Measurements from ENCODE around the gene CBX4.

Gene CBX4

GRCh38 chr17:79852748-79853147, 13.5 kb upstream of the CBX4 start:
- Mint-ChIP-seq H3K36me3 (no peaks in the 10 kb centered on the region), H3K27me3 (peaks cover 74% of the 10 kb centered on the region), H3K4me1 (peaks cover 13% of the 10 kb centered on the region), H3K9me3 (no peaks in the 10 kb centered on the region), H3K27ac (peak overlapping the region; percentile 2), H3K4me3 (peak overlapping the region; percentile 52)
- no peak for DNase-seq
- CTCF ChIA-PET: interaction anchor here (1.2 kb wide), 1 partner anchor 44 kb away, joined by 4 read pairs; no protein-coding TSS in a partner anchor

GRCh38 chr17:79851461-79851817, 12.2 kb upstream of the CBX4 start:
- Mint-ChIP-seq H3K4me1 (peaks cover 13% of the 10 kb centered on the region), H3K4me3 (no peak overlapping the region), H3K9me3 (no peaks in the 10 kb centered on the region), H3K27me3 (peaks cover 73% of the 10 kb centered on the region), H3K36me3 (no peaks in the 10 kb centered on the region), H3K27ac (no peak overlapping the region)
- no peak for DNase-seq
- CTCF ChIA-PET: interaction anchor here (1.1 kb wide), 1 partner anchor 20 kb away, joined by 3 read pairs; no protein-coding TSS in a partner anchor

GRCh38 chr17:79850571-79851460, 11.6 kb upstream of the CBX4 start:
- Mint-ChIP-seq H3K4me1 (peaks cover 13% of the 10 kb centered on the region), H3K27me3 (peaks cover 73% of the 10 kb centered on the region), H3K36me3 (no peaks in the 10 kb centered on the region), H3K9me3 (no peaks in the 10 kb centered on the region), H3K4me3 (no peak overlapping the region), H3K27ac (no peak overlapping the region)
- DNase-seq: no peak
- CTCF ChIA-PET: interaction anchor here (1.1 to 1.2 kb wide), 2 partner anchors 21 to 105 kb away, joined by 3 to 4 read pairs; no protein-coding TSS in a partner anchor

DNA sequence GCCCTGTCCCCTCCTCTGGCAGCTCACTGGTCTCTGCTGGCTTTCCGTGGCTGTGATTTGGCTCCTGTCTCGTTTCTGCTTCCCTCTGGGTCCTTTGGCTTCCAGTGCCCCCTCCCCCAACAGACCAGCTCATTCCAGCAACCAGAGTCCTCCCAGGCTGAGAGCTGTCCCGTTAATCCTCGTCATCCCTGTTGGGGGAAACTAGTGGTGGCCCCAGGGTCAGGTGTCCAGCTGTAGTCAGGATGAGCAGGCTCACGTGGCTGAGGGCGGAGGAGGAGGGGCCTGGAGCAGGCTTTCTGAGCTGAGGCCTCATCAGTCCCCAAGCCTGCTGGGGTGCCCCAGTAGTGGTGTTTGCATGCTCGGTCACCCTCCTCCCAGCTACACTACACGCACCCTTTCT, 10.7 kb upstream of the CBX4 start:
- Mint-ChIP-seq H3K27me3 (peaks cover 73% of the 10 kb centered on the region), H3K9me3 (no peaks in the 10 kb centered on the region), H3K4me3 (no peak overlapping the region), H3K4me1 (peaks cover 16% of the 10 kb centered on the region), H3K27ac (no peak overlapping the region), H3K36me3 (no peaks in the 10 kb centered on the region)
- CTCF ChIA-PET: interaction anchor here (1.2 kb wide), 1 partner anchor 104 kb away, joined by 4 read pairs; no protein-coding TSS in a partner anchor
- DNase-seq: no peak

- peaks cover 15% of the 10 kb centered on the region for H3K4me1 Mint-ChIP-seq
- H3K9me3 Mint-ChIP-seq: no peaks in the 10 kb centered on the region
- no peak for DNase-seq
- CTCF ChIA-PET: interaction anchor here (1.2 kb wide), 1 partner anchor 68 kb away, joined by 4 read pairs; no protein-coding TSS in a partner anchor
- H3K27ac Mint-ChIP-seq: no peak overlapping the region
- no peaks in the 10 kb centered on the region for H3K36me3 Mint-ChIP-seq
- no peak overlapping the region for H3K4me3 Mint-ChIP-seq
- H3K27me3 Mint-ChIP-seq: peaks cover 80% of the 10 kb centered on the region
Observed at GRCh38 chr17:79848370-79848766, 9.1 kb upstream of the CBX4 start.

- H3K9me3 Mint-ChIP-seq: no peaks in the 10 kb centered on the region
- peaks cover 15% of the 10 kb centered on the region for H3K4me1 Mint-ChIP-seq
- peaks cover 85% of the 10 kb centered on the region for H3K27me3 Mint-ChIP-seq
- no peaks in the 10 kb centered on the region for H3K36me3 Mint-ChIP-seq
- no peak for DNase-seq
- no peak overlapping the region for H3K4me3 Mint-ChIP-seq
- H3K27ac Mint-ChIP-seq: no peak overlapping the region
- CTCF ChIA-PET: interaction anchor here (0.6 to 1.2 kb wide), 3 partner anchors 39 to 80 kb away, joined by 3 to 4 read pairs (median 4); no protein-coding TSS in a partner anchor
Observed at GRCh38 chr17:79847698-79848369, 8.6 kb upstream of the CBX4 start.

GRCh38 chr17:79845601-79845949, 6.3 kb upstream of the CBX4 start:
- Mint-ChIP-seq H3K27me3 (peaks cover 99% of the 10 kb centered on the region), H3K9me3 (no peaks in the 10 kb centered on the region), H3K4me3 (no peak overlapping the region), H3K27ac (no peak overlapping the region), H3K4me1 (peaks cover 27% of the 10 kb centered on the region), H3K36me3 (peaks cover 3% of the 10 kb centered on the region)
- CTCF ChIA-PET: interaction anchor here (0.6 to 4.1 kb wide), 7 partner anchors 24 to 125 kb away, joined by 3 to 15 read pairs (median 3); no protein-coding TSS in a partner anchor
- DNase-seq: no peak

GRCh38 chr17:79844869-79845600, 5.8 kb upstream of the CBX4 start:
- H3K4me3 Mint-ChIP-seq: no peak overlapping the region
- CTCF ChIA-PET: interaction anchor here (0.5 to 4.1 kb wide), 9 partner anchors 10 to 126 kb away, joined by 3 to 15 read pairs (median 3); no protein-coding TSS in a partner anchor
- H3K27me3 Mint-ChIP-seq: peaks cover 99% of the 10 kb centered on the region
- H3K27ac Mint-ChIP-seq: no peak overlapping the region
- DNase-seq: peak; percentile 64
- peaks cover 31% of the 10 kb centered on the region for H3K4me1 Mint-ChIP-seq
- H3K36me3 Mint-ChIP-seq: peaks cover 3% of the 10 kb centered on the region
- no peaks in the 10 kb centered on the region for H3K9me3 Mint-ChIP-seq

GRCh38 chr17:79843816-79844800, 4.9 kb upstream of the CBX4 start:
- no peaks in the 10 kb centered on the region for H3K9me3 Mint-ChIP-seq
- peak overlapping the region; percentile 52 for H3K27ac Mint-ChIP-seq
- H3K4me3 Mint-ChIP-seq: peak overlapping the region; percentile 66
- H3K36me3 Mint-ChIP-seq: peaks cover 3% of the 10 kb centered on the region
- DNase-seq: no peak
- H3K27me3 Mint-ChIP-seq: peaks cover 97% of the 10 kb centered on the region
- H3K4me1 Mint-ChIP-seq: peaks cover 34% of the 10 kb centered on the region
- CTCF ChIA-PET: interaction anchor here (0.5 to 4.1 kb wide), 6 partner anchors 11 to 127 kb away, joined by 3 to 15 read pairs (median 3); no protein-coding TSS in a partner anchor

DNA sequence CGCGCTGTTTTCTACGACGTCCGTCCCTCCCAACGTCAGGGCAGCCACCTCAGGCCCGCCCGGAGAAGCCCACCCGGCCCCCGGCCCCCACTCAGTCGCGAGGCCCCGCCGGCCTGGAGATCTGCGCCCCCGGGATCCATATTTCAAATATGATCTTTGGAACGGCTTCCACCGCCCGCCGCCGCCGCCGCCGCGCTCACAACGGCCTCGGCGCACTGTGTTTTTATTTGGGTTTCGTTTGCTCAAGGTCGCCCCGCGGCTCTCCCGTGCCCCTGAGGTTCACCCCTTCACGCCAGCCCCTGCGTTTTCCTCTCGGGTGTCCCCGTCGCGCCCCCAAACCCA, 4.2 kb upstream of the CBX4 start:
- Mint-ChIP-seq H3K27ac (peak overlapping the region; percentile 52), H3K27me3 (peaks cover 90% of the 10 kb centered on the region), H3K36me3 (peaks cover 3% of the 10 kb centered on the region), H3K4me3 (peak overlapping the region; percentile 66), H3K9me3 (no peaks in the 10 kb centered on the region), H3K4me1 (peaks cover 34% of the 10 kb centered on the region)
- DNase-seq: peak; percentile 50
- CTCF ChIA-PET: interaction anchor here (1.0 to 4.5 kb wide), 4 partner anchors 29 to 54 kb away, joined by 3 to 27 read pairs (median 9); no protein-coding TSS in a partner anchor

DNA sequence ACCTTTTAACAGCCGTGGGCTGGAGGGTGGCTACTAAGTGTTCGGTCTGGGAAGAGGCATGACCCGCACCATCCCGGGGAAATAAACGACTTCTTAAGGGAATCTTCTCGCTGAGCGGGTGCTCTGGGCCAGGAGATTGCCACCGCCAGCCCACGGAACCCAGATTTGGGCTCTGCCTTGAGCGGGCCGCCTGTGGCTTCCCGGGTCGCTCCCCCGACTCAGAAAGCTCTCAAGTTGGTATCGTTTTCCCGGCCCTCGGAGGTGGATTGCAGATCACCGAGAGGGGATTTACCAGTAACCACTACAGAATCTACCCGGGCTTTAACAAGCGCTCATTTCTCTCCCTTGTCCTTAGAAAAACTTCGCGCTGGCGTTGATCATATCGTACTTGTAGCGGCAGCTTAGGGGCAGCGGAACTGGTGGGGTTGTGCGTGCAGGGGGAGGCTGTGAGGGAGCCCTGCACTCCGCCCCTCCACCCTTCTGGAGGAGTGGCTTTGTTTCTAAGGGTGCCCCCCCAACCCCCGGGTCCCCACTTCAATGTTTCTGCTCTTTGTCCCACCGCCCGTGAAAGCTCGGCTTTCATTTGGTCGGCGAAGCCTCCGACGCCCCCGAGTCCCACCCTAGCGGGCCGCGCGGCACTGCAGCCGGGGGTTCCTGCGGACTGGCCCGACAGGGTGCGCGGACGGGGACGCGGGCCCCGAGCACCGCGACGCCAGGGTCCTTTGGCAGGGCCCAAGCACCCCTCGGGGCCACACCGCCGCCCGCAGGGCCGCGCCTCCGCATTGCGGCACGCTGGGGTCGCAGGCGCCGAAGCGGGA, 3.6 kb upstream of the CBX4 start:
- DNase-seq: peak; percentile 41
- peaks cover 84% of the 10 kb centered on the region for H3K27me3 Mint-ChIP-seq
- H3K4me1 Mint-ChIP-seq: peaks cover 38% of the 10 kb centered on the region
- H3K4me3 Mint-ChIP-seq: peak overlapping the region; percentile 41
- CTCF ChIA-PET: interaction anchor here (1.0 to 4.5 kb wide), 7 partner anchors 28 to 128 kb away, joined by 3 to 27 read pairs (median 5); no protein-coding TSS in a partner anchor
- peaks cover 9% of the 10 kb centered on the region for H3K36me3 Mint-ChIP-seq
- H3K27ac Mint-ChIP-seq: peak overlapping the region; percentile 70
- H3K9me3 Mint-ChIP-seq: no peaks in the 10 kb centered on the region

DNA sequence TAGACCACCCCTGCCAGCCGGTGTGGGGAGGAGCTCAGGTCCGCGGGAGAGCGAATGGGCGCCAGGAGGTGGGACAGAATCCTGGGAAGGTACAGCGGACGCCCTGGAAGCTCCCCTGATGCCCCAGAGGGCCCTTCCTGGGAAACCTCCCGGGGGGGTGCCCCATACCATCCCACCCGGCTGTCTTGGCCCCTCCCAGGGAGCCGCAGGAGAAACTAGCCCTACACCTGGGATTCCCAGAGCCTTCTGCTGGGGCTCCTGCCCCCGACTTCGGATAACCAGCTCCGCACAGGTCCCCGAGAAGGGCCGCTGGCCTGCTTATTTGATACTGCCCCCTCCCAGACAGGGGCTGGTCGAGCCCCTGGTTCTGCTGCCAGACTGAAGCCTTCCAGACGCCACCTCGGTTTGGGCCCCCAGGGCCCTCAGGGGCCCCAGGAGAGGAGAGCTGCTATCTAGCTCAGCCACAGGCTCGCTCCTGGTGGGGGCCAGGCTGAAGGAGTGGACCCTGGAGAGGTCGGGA, 3.0 kb upstream of the CBX4 start:
- no peak for DNase-seq
- Mint-ChIP-seq H3K27me3 (peaks cover 80% of the 10 kb centered on the region), H3K4me1 (peaks cover 41% of the 10 kb centered on the region), H3K4me3 (peak overlapping the region; percentile 40), H3K27ac (peak overlapping the region; percentile 83), H3K36me3 (peaks cover 12% of the 10 kb centered on the region), H3K9me3 (no peaks in the 10 kb centered on the region)
- CTCF ChIA-PET: interaction anchor here (0.8 to 4.5 kb wide), 6 partner anchors 30 to 128 kb away, joined by 3 to 27 read pairs (median 10); partner anchors contain the start of gene CBX8
